GM19025 (cell line): ENCODE measurements around the gene ZNF2.
A peak's percentile ranks its signal among the peaks of the same experiment; 100 is the strongest.

ENCODE experiments used
- ATAC-seq: cut with Tn5 transposase; IDR thresholded peaks from one replicate; pipeline ENCODE4 v1.9.1; 2021; ENCODE audit warnings: mild to moderate bottlenecking, low read depth, moderate library complexity; ENCODE audit not compliant: unreplicated experiment

ZNF2 gene

DNA sequence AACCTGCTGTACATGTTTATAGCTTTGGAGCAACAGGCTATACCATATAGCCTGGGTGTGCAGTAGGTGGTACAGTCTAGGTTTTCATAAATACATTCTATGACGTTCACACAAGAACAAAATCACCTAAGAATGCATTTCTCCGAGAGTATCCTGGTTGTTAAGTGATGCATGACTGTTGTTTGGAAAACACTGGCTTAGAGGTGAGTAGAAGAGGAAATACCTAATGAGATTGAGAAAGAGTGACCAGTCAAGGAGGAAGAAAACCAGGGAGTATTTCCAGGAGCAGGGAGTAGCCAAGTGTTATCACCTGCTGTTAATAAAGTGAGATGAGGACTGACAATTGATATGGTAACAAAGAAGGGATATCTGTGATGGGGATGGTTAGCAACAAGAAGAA is 38.8 kb downstream of the ZNF2 start:
- ATAC-seq = no peak

DNA sequence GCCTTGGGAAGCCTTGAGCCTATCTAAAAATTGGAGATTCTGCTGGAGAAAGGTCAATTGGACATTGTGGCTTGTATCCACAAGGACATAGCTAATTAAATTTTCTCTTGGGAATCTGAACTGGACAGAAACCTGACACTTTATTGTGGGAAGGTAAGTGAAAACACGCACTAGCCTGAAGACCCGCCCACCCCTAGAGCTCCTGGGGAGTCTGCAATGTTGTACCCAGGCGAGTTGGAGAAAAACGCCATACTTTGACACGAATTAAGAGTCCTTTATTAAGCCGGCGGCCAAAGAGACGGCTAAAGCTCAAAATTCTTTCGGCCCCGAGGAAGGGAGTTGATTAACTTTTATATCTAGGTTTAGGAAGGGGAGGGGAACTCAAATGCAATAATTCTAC is 40.5 kb downstream of the ZNF2 start:
- no peak for ATAC-seq

DNA sequence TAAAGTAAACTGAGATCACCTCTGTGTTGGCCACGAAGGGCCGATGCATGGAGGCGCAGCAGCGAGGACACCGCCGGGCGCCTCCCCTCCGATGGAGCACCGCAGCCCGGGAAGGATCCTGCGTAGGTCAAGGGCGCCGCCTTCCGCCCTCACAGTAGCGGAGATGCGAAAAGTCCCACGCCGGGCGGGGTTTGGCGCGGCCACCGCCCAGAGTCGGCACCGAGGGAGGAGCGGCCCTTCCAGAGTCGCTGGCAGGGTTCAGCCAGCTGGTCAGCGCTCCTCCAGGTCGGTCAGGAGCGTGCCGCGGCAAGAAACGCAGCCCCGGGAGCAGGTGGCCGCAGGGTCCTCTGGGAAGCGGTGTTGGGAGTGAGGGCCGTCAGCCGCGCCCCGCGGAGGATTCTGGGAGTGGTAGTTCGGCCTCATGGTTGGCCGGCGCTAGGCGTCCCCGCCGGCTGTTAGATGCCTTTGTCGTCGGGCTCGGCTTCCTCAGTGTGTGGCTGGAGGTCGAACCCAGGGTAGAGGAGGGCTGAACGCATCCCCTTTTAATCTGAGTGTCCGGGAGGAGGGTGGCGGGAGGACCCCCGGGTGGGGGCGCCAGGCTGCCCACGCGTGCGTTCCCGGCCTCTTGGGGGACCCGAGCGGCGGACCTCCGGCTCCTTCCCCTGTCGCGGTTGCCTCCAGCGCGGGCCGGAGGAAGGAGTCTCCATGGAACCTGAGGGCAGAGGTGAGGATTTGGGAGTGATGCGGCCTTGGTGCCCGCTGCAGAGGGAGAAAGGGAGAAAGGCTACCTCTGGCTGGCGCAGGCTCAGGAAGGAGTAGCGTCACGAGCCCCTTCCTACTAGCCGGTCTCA is 41.7 kb downstream of the ZNF2 start, which contains the start of gene ZNF892:
Gene ZNF892 (plus strand): TSS at position 411 of the 851 bp plus-strand sequence. CDS start 295 bp downstream, at position 706.
- peak; percentile 95 for ATAC-seq

DNA sequence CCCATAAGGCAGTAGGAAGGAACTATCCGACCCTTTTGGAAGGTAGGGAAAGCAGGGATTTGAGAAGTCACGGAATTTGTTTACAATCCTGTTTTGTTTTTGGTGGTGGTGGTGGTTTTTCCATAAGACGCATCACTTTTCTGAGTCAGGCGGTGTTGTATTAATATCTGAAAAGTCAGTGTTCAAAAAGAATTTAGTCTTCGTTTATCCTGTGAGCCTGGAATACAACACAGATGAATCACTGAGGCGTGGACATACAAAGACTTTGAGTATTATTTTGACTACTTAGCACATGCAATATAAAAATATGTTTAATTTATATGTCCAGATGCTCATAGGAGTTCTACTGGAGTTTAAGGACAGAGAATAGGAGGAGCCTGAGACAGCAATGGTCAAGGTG is 42.5 kb downstream of the ZNF2 start:
- no peak for ATAC-seq

DNA sequence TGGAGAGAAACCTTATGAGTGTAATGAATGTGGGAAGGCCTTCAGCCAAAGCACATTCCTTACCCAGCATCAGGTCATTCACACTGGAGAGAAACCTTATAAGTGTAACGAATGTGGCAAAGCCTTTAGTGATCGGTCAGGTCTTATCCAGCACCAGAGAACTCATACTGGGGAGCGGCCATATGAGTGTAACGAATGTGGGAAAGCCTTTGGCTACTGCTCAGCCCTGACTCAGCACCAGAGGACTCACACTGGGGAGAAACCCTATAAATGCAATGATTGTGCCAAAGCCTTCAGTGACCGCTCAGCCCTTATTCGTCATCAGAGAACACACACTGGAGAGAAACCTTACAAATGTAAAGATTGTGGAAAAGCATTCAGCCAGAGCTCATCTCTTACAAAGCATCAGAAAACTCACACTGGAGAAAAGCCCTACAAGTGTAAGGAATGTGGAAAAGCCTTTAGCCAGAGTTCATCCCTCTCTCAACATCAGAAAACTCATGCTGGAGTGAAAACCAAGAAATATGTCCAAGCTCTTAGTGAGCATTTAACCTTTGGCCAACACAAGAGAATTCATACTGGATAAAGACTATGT is 49.5 kb downstream of the ZNF2 start:
- ATAC-seq = no peak

DNA sequence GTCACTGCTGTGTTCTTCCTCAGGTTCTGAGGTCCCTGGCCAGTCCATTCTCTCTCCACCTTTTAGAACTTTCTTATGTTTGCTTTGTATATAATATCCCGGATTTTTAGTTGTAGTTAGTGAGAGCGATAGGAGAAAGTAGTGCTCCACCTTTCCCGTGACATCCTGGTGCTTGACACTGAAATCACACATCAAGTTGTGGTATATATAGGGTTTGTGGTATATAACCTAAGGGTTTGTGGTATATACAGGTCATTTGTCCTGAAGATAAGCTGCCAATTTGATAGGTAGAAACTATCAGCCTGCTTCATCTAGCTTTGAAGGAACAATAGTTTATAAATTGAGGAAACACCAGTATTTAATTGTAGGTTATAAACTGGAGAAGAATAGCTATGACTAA is 54.8 kb downstream of the ZNF2 start:
- ATAC-seq = no peak

DNA sequence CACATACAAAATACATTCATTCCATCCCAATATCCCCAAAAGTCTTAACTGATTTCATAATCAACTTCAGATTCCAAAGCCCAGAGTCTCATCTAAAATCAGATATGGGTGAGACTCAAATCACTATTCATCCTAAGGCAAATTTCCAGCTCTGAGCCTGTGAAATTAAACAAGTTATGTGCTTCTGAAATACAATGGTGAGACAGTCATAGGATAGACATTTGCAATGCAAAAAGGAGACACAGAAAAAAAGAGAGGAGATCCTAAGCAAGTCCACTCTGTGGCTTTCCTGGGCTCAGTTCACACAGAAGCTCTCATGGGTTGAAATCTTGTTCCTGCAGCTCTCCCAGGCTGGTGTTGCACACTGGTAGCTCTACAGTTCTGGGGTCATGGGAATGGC is 60.0 kb downstream of the ZNF2 start:
- no peak for ATAC-seq

DNA sequence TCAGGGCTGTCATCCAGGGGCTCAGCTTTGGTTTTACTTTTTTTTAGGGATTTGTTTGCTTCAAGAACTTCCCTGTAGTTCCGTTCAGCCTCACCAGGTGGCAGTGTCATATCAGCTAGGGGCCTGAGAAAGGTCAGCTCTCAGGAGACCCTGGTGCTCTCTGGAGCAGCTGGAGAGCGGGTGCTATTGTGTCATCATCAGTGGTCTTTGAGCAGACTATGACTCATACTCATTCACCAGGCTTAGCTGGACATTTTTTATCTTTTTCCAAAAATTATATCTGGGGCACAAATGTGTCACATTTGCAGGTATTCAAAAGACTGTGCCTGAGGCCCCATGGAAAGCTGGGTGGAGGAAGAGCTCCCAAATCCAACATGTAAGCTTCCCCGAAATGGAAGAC is 66.1 kb downstream of the ZNF2 start:
- no peak for ATAC-seq

DNA sequence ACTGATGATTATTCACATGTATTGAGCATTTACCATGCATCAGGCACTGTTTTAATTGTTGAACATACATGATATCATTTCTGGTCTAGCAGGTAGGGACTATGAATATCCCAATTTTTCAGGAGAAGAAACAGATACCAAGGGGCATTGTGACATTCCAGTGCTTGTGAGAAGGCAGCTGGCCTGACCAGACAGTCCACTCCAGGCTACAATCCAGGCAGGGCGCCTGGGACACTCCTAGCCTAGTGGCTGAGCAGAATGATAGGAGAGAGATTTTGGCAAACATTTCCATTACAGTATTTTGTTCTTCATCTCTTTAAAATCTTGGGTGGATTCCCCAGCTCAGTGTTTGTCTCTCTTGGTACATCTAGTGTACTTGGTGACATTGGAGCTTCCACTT is 66.6 kb downstream of the ZNF2 start:
- ATAC-seq = no peak
